GM12801 (cell line): Measurements from ENCODE around the gene CCDC169.

Experiments used
- TF ChIP-seq, protein P1 (sequence below): IDR thresholded peaks from one replicate; pipeline ENCODE4 v1.5.1; 2011; ENCODE audit warnings: control low read depth; ENCODE audit not compliant: insufficient read length; ENCODE audit errors: extremely low read depth

CCDC169 gene

DNA sequence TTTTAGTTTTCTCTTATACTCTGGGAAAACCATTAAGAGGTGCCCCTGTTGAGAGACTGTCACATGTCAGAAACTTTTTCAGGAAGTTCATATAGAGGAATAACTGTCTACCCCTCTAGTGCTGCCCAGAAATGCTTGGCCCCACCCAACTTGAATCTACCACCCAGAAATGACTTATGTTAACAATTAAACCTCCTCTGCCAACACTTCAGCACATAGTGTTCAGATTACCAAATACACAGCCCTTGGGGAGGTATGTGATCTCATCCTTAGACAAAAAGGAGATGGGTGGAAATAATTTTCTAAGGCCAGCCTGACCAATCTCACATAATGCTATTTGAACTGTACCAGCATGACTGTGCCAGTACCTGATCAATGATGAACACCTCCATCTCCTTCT, 35.6 kb downstream of the CCDC169 start:
- TF ChIP-seq, protein P1, sequence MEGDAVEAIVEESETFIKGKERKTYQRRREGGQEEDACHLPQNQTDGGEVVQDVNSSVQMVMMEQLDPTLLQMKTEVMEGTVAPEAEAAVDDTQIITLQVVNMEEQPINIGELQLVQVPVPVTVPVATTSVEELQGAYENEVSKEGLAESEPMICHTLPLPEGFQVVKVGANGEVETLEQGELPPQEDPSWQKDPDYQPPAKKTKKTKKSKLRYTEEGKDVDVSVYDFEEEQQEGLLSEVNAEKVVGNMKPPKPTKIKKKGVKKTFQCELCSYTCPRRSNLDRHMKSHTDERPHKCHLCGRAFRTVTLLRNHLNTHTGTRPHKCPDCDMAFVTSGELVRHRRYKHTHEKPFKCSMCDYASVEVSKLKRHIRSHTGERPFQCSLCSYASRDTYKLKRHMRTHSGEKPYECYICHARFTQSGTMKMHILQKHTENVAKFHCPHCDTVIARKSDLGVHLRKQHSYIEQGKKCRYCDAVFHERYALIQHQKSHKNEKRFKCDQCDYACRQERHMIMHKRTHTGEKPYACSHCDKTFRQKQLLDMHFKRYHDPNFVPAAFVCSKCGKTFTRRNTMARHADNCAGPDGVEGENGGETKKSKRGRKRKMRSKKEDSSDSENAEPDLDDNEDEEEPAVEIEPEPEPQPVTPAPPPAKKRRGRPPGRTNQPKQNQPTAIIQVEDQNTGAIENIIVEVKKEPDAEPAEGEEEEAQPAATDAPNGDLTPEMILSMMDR = no peak

DNA sequence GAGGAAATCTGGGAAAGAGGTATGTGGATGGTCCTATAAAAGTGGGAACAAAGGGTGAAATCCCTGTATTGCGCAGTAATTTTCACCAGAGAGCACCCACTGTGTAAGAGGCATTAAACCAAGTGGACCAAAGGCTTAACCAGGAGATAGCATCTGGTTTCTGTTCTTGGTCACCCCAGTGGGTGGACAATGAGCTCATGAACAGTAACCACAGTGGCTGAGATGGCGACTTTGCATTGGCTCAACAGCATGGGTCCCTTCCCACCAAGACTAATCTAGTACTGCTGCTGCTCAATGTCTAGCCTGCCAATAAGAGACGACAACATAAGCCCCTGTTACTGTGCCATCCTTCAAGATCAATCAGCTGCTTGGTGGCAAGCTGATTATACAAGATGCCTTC, 36.6 kb downstream of the CCDC169 start:
- TF ChIP-seq, protein P1 = no peak

DNA sequence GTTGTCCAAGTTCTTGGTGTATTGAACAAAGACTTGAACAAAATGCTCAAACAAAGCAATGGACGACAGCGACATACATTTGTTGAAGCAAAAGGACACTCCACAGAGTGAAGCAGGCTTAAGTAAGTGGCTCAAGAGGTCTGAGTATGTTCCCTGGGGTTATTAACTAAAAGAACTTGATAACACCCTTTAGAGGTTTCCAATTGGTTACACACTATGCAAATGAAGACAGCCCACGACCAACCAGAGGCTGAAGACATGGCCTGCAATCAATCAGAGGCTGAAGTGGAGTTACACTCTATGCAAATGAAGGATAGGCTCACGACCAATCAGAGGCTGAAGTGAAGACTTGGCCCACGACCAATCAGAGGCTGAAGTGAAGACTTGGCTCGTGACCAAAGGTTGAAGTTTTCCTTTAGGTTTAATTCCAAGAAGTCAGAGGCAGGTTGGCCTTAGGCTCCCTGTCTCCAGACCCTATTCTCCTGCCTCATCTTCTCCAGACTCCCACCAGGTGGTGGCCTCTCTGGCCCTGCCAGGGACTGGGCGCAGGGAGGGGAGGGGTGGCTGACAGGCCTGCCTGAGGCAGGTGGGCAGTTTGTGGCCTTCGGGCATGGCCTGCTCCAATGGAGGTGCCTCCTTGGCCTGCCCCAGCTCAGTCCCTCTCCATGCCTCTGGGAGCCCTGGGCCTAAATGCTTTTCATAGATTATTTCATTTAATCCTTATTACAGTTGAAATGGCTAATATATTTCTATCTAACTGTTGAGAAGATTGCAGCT, 38.1 kb downstream of the CCDC169 start:
- TF ChIP-seq, protein P1 = no peak

DNA sequence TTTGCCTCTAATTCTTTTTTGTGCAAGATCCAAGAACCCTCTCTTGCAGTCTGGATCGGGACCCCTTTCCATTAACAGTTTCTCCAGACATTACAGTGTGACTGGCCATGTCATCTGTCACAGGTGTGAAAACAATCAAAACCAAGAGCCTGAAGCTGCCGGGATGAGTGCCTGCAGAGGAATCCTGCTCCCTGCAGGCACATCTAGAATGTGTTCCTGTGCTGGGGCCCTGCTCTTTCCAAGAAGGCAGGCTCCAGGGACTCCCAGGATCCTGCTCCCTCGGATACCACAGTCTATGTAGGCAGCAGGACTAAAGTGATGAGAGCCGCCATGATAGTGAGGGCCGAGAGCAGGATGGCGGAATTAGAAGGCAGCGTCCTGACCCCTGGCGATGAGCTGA, 38.8 kb downstream of the CCDC169 start:
- TF ChIP-seq, protein P1 = no peak

DNA sequence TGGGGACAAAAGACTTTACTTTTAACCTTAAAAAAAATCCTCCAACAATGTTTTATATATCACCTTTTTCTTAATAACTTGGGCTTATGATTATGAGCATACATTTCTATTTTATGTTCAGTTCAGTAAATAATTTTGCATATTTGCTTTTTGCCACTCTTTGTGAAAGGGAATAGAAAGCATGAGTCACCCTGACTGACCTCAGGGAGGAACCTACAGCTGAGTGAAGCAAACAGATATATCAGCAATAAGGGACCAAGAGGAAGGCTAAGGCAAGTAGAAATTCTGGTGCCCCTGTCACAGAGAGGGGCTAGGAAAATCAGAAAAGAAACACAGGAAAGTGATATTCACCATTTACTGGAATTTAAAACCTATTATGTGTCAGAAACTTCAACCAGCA, 46.1 kb downstream of the CCDC169 start:
- TF ChIP-seq, protein P1 = no peak

DNA sequence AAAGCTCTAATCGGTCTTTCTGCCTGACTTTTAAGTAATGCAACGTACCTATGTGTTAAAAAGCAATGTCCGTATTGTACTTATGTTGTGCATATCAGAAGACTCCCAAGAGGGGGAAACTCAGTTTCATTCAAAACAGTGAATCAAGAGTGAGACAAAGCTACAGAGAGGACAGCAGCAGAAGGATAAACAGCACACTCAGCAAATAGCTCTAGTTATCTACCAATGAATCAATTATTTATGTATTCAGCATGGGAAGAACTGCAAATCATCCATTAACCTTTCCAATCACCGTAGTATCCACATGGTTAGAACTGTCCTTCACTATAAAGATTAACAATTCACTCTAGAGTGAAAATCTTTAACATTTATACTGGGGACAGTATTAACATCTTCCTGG, 46.6 kb downstream of the CCDC169 start:
- TF ChIP-seq, protein P1 = no peak

DNA sequence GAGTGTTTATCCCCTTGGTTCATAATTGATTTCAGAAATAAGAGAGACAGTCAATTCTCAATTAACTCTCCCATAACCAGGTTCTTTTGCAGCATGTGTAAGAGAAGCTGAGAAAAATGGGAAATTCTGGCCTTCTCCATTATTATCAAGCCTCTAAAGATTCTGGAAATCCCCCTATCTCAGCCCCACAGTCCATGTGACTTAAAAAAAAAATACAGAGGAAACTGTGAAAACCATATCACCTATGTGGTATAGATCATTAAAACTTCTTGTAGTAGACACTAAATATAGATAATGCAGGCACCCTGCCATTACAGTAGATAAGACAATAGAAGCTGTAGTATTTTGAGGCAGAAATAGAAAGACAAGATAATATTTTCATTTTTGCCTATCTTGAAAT, 48.9 kb downstream of the CCDC169 start:
- TF ChIP-seq, protein P1 = no peak
